ENCODE results near the gene PATZ1.
"Not testable (repeated sequence)": the region's sequence is repeated elsewhere in the genome, so short reads cannot be mapped to it uniquely, and the experiment has no call there.

PATZ1 gene

GRCh38 chr22:31349960-31350359 lies 3.8 kb upstream of the PATZ1 start:
- TF ChIP-seq TAF1 (IDR thresholded peaks at IDR 0.05; ENCODE audit: borderline replicate concordance, low read depth, low read length) (no peak), POLR2A (IDR thresholded peaks at IDR 0.05; ENCODE audit: low read depth, low read length) (no peak), POLR2AphosphoS5 (IDR thresholded peaks at IDR 0.05; ENCODE audit: low read depth, low read length) (no peak)
- no peak for FAIRE-seq
- no peak for DNase-seq (ENCODE audit: insufficient read length)

- FAIRE-seq (no peak), DNase-seq (ENCODE audit: insufficient read length) (no peak)
- no peak for TF ChIP-seq POLR2A (IDR thresholded peaks at IDR 0.05; ENCODE audit: low read depth, low read length)
- no peak for TF ChIP-seq TAF1 (IDR thresholded peaks at IDR 0.05; ENCODE audit: borderline replicate concordance, low read depth, low read length)
- no peak for TF ChIP-seq POLR2AphosphoS5 (IDR thresholded peaks at IDR 0.05; ENCODE audit: low read depth, low read length)
Measured at GRCh38 chr22:31348766-31349165, 2.6 kb upstream of the PATZ1 start.

GRCh38 chr22:31348009-31348337 lies 1.8 kb upstream of the PATZ1 start:
- DNase-seq (ENCODE audit: insufficient read length); FAIRE-seq: not testable (repeated sequence)

GRCh38 chr22:31347251-31348008 lies 1.3 kb upstream of the PATZ1 start:
- TF ChIP-seq POLR2AphosphoS5 (IDR thresholded peaks at IDR 0.05; ENCODE audit: low read depth, low read length) = peak; percentile 67
- peak; percentile 71 for TF ChIP-seq POLR2A (IDR thresholded peaks at IDR 0.05; ENCODE audit: low read depth, low read length)
- TF ChIP-seq TAF1 (IDR thresholded peaks at IDR 0.05; ENCODE audit: borderline replicate concordance, low read depth, low read length) = no peak
- peak; percentile 89 for FAIRE-seq
- DNase-seq (ENCODE audit: insufficient read length) = peak; percentile 54

GRCh38 chr22:31346733-31347250 lies 646 bp upstream of the PATZ1 start:
- DNase-seq (ENCODE audit: insufficient read length) (peak; percentile 63), FAIRE-seq (peak; percentile 60)
- 0 out of 2 replicates have a peak, but pooled peaks have one; percentile 58 for TF ChIP-seq POLR2AphosphoS5 (IDR thresholded peaks at IDR 0.05; ENCODE audit: low read depth, low read length)
- TF ChIP-seq TAF1 (IDR thresholded peaks at IDR 0.05; ENCODE audit: borderline replicate concordance, low read depth, low read length) = no peak
- peak; percentile 52 for TF ChIP-seq POLR2A (IDR thresholded peaks at IDR 0.05; ENCODE audit: low read depth, low read length)

- peak; percentile 97 for FAIRE-seq
- DNase-seq (ENCODE audit: insufficient read length) = peak; percentile 94
Measured at GRCh38 chr22:31345331-31346254, 553 bp downstream of the PATZ1 start.

GRCh38 chr22:31344578-31345330 lies 1.4 kb downstream of the PATZ1 start:
- DNase-seq (ENCODE audit: insufficient read length) = no peak
- FAIRE-seq = peak; percentile 68

More at GRCh38 chr22:31345331-31346254, 553 bp downstream of the PATZ1 start:
- peak; percentile 51; the same call in 1 of the 2 replicates for TF ChIP-seq POLR2A (IDR thresholded peaks at IDR 0.05; ENCODE audit: low read depth, low read length)
- no peak for TF ChIP-seq TAF1 (IDR thresholded peaks at IDR 0.05; ENCODE audit: borderline replicate concordance, low read depth, low read length)
- peak; percentile 1; the same call in 1 of the 2 replicates for TF ChIP-seq POLR2AphosphoS5 (IDR thresholded peaks at IDR 0.05; ENCODE audit: low read depth, low read length)

GRCh38 chr22:31344256-31344577 lies 1.9 kb downstream of the PATZ1 start:
- DNase-seq (ENCODE audit: insufficient read length) (no peak), FAIRE-seq (no peak)
- TF ChIP-seq POLR2A (IDR thresholded peaks at IDR 0.05; ENCODE audit: low read depth, low read length) (no peak), POLR2AphosphoS5 (IDR thresholded peaks at IDR 0.05; ENCODE audit: low read depth, low read length) (no peak), TAF1 (IDR thresholded peaks at IDR 0.05; ENCODE audit: borderline replicate concordance, low read depth, low read length) (no peak)

More at GRCh38 chr22:31344578-31345330, 1.4 kb downstream of the PATZ1 start:
- TF ChIP-seq TAF1 (IDR thresholded peaks at IDR 0.05; ENCODE audit: borderline replicate concordance, low read depth, low read length) = no peak
- peak; percentile 54; the same call in 1 of the 2 replicates for TF ChIP-seq POLR2AphosphoS5 (IDR thresholded peaks at IDR 0.05; ENCODE audit: low read depth, low read length)
- peak; percentile 59; the same call in 1 of the 2 replicates for TF ChIP-seq POLR2A (IDR thresholded peaks at IDR 0.05; ENCODE audit: low read depth, low read length)

GRCh38 chr22:31343235-31344191 lies 2.6 kb downstream of the PATZ1 start:
- no peak for DNase-seq (ENCODE audit: insufficient read length)
- no peak for TF ChIP-seq POLR2AphosphoS5 (IDR thresholded peaks at IDR 0.05; ENCODE audit: low read depth, low read length)
- TF ChIP-seq POLR2A (IDR thresholded peaks at IDR 0.05; ENCODE audit: low read depth, low read length) = peak; percentile 2; the same call in 1 of the 2 replicates
- peak; percentile 85 for FAIRE-seq
